Tibial artery (tissue), 4 donors: ENCODE data around the gene CASK.

ENCODE experiments used
- DNase-seq, 2 donors: peaks; one replicate each; pipeline ENCODE4 v3.0.0-alpha.2; 2019
- H3K27ac ChIP-seq, 2 donors: fragments of 200-600 bp; sonication (generic) in 1 of 2; 1 replicate in 1 of 2; 2 replicates in 1 of 2; pipeline ENCODE4 v1.5.1; 2018 to 2019; ENCODE audit warnings: mild to moderate bottlenecking in 1 of 2
- H3K27me3 ChIP-seq, 2 donors: fragments of 200-600 bp; sonication (generic) in 1 of 2; one replicate each; pipeline versions ENCODE4 v1.5.1 to v1.6.0; 2016 to 2019
- H3K36me3 ChIP-seq, 3 donors: fragments of 200-600 bp; sonication (generic) in 2 of 3; one replicate each; pipeline ENCODE4 v1.5.1; 2016 to 2019; ENCODE audit warnings: mild to moderate bottlenecking in 2 of 3
- H3K4me1 ChIP-seq, 4 donors: fragments of 200-600 bp; sonication (generic) in 2 of 4; 1 replicate in 3 of 4; 2 replicates in 1 of 4; pipeline ENCODE4 v1.5.1; 2016 to 2019
- H3K4me3 ChIP-seq, 2 donors: fragments of 200-600 bp; sonication (generic) in 1 of 2; 1 replicate in 1 of 2; 2 replicates in 1 of 2; pipeline ENCODE4 v1.5.1; 2018 to 2019; ENCODE audit warnings: mild to moderate bottlenecking in 2 of 2
- H3K9me3 ChIP-seq, 3 donors: fragments of 200-600 bp; sonication (generic) in 1 of 3; one replicate each; pipeline ENCODE4 v1.5.1; 2016 to 2019
- intact Hi-C: fragments of 100-400 bp; cut with DNase I; formaldehyde crosslinking; loops from one replicate; pipeline ENCODE4 v1.15.0; 2023; ENCODE audit warnings: low total_unique reads
- TF ChIP-seq, protein P1 (sequence below), 2 experiments: fragments of 200-600 bp in 1 of 2; fragments of 450-650 bp in 1 of 2; IDR thresholded peaks; one replicate each; pipeline ENCODE4 v1.5.1; 2017 to 2019; ENCODE audit warnings: antibody characterized with exemption in 2 of 2, mild to moderate bottlenecking in 1 of 2, moderate library complexity in 1 of 2

CASK gene

DNA sequence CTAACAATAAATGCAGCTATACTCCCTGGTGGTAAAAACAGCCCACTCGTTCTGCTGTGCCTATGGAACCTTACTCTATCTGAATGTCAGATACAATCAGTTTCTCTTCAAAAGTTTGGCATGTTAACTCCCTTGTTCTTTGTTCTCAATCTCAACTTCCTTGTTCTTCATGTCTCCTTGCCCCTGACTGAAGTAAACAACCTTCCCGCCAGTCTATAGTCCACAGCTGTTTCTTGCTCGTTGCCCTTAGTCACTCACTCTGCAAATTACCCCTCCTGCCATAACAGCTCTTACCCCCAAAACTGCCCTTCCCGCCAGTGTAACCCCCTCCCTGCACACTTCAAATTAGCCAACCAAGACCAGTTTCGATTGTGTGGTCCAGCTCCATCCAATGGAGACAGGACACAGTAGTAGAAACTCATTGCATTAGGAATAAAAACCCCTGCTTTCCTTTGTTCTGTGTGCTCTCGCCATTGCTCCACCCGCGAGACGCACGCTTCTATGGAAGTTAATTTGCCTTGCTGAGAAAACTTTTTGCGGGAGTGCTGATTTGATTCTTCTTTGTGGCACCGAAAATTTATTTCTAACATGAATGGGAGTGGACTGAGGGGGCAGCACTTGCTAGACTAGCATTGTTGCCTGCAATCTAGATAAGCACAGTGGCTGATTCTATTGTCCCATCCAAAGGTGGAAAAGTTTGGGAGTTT, 206.4 kb downstream of the CASK start:
- intact Hi-C loops, result no loop called here
- Histone ChIP-seq H3K4me1 (peaks cover 0 to 19% (median 1%) of the 10 kb centered on the region in 4 donors), H3K36me3 (no peaks in the 10 kb centered on the region), H3K4me3 (no peak overlapping the region), H3K27ac (peak overlapping the region in 1 of 2 donors; percentile 30), H3K9me3 (peaks cover 0 to 11% (median 4%) of the 10 kb centered on the region in 3 donors), H3K27me3 (no peaks in the 10 kb centered on the region)
- TF ChIP-seq, protein P1, sequence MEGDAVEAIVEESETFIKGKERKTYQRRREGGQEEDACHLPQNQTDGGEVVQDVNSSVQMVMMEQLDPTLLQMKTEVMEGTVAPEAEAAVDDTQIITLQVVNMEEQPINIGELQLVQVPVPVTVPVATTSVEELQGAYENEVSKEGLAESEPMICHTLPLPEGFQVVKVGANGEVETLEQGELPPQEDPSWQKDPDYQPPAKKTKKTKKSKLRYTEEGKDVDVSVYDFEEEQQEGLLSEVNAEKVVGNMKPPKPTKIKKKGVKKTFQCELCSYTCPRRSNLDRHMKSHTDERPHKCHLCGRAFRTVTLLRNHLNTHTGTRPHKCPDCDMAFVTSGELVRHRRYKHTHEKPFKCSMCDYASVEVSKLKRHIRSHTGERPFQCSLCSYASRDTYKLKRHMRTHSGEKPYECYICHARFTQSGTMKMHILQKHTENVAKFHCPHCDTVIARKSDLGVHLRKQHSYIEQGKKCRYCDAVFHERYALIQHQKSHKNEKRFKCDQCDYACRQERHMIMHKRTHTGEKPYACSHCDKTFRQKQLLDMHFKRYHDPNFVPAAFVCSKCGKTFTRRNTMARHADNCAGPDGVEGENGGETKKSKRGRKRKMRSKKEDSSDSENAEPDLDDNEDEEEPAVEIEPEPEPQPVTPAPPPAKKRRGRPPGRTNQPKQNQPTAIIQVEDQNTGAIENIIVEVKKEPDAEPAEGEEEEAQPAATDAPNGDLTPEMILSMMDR (IDR thresholded peaks at IDR 0.05), result no peak
- no peak for DNase-seq

DNA sequence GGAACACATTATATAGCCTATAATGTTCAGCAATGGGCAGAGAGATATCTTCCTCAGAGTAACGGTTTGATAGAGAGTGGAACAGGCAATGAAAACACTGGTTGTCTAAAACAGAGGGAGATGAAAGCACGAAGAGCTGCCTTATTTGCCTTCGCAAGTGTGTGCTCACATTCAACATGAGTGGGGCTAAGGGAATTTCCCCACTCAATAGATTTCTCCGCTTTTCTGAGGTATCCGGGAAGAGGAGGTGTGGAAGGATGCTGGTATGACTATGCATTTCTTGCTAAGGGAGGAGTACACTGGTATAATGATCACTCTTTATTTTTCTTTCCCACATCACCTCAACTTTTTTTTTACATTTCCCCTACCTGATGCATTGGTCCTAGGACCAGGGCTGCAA, 207.1 kb downstream of the CASK start:
- DNase-seq, result no peak
- Histone ChIP-seq H3K27me3 (no peaks in the 10 kb centered on the region), H3K4me3 (no peak overlapping the region), H3K36me3 (no peaks in the 10 kb centered on the region), H3K4me1 (peaks cover 0 to 19% (median 1%) of the 10 kb centered on the region in 4 donors), H3K27ac (peak overlapping the region in 1 of 2 donors; percentile 30), H3K9me3 (peaks cover 0 to 11% (median 4%) of the 10 kb centered on the region in 3 donors)
- intact Hi-C loops, result no loop called here
- TF ChIP-seq, protein P1 (IDR thresholded peaks at IDR 0.05), result no peak

DNA sequence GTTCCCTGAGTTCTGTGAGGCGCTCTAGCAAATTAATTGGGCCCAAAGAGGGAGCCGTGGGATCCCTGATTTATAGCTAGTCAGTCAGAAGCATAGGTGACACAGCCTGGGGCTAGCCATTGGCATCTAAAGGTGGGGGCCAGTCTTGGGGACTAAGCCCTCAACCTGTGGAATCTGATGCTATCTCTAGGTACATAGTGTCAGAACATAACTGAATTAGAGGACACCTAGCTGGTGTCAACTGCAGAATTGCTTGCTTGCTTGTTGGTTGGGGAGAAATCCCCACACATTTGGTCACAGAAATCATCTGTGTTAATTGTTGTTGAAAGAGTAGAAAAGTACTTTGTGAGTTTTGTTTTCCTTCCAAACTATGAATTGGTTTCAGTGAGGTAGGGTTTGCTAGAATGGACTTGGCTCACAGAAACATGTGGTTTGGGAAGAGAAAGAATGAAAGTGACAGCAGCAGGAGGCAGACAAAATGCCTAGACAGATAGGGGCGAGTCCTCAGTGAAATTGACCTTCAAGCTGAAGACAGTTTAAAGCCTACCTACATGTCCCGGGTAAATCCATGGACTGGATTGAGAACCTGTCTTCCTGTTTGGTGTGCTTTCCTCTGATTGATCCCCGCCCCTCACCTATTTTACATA, 212.2 kb downstream of the CASK start:
- no peak for DNase-seq
- TF ChIP-seq, protein P1 (IDR thresholded peaks at IDR 0.05), result no peak
- H3K4me1 ChIP-seq, result peaks cover 0 to 11% (median 1%) of the 10 kb centered on the region in 4 donors
- H3K4me3 ChIP-seq, result no peak overlapping the region
- intact Hi-C loops, result no loop called here
- no peaks in the 10 kb centered on the region for H3K36me3 ChIP-seq
- no peaks in the 10 kb centered on the region for H3K27me3 ChIP-seq
- H3K27ac ChIP-seq, result no peak overlapping the region
- H3K9me3 ChIP-seq, result no peaks in the 10 kb centered on the region

DNA sequence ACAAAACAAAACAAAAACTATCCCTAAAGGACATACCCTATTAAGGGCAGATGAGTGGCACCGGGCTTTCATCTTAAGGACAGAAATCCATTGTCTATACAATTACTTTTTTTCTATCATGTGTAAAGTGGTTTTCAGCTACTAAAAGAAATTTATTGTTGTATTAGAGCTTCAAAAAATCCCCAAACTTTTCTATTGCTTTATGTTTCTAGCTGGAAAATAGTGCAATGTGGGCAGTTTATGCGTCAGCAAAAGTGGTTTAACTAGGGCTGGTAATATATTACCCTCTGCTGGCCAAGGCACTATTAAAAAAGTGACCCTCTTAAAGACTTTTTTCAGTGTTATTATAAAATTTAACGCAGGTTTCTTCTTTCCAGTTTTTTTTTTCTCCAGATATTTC, 214.9 kb downstream of the CASK start:
- no peaks in the 10 kb centered on the region for H3K36me3 ChIP-seq
- H3K27ac ChIP-seq, result no peak overlapping the region
- no peaks in the 10 kb centered on the region for H3K27me3 ChIP-seq
- peaks cover 0 to 7% (median 0%) of the 10 kb centered on the region in 4 donors for H3K4me1 ChIP-seq
- no peaks in the 10 kb centered on the region for H3K9me3 ChIP-seq
- DNase-seq, result no peak
- H3K4me3 ChIP-seq, result no peak overlapping the region
- intact Hi-C loops, result loop anchor here (10.0 kb wide), 1 partner anchor 144 kb away; no protein-coding TSS in a partner anchor
- TF ChIP-seq, protein P1 (IDR thresholded peaks at IDR 0.05), result peak; percentile 10 to 19

DNA sequence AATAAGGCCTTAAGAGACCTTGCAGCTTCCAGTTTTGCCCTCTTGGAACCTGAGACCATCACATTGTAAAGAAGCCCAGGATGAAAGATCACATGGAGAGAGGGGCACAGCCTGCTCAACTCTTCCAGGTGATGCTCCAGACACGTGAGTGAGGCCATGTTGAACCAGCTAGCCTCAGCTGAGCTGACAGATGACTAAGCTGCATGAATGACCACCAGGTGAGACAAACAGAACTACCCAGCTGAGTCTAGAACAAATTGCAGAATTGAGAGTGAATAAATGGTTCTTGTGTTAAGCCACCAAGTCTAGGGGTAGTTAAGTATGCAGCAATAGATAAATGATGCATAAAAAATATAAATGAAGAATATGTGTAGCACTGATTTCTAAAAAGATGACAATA, 216.1 kb downstream of the CASK start:
- intact Hi-C loops, result loop anchor here (10.0 kb wide), 1 partner anchor 142 kb away; no protein-coding TSS in a partner anchor
- no peak overlapping the region for H3K27ac ChIP-seq
- DNase-seq, result no peak

More for the DNA sequence above, 216.1 kb downstream of the CASK start:
- no peak overlapping the region for H3K4me3 ChIP-seq
- H3K4me1 ChIP-seq, result peaks cover 0 to 7% (median 0%) of the 10 kb centered on the region in 4 donors
- H3K36me3 ChIP-seq, result no peaks in the 10 kb centered on the region
- no peaks in the 10 kb centered on the region for H3K27me3 ChIP-seq
- H3K9me3 ChIP-seq, result no peaks in the 10 kb centered on the region
- TF ChIP-seq, protein P1 (IDR thresholded peaks at IDR 0.05), result no peak
